ENCODE measurements around the gene EPB41L4A. TPM values are rescaled to one million over a fixed set of nuclear protein-coding genes. Genes with fewer than 3 reads are reported as not detected.

EPB41L4A gene
- total RNA-seq, 4 donors from 2014 or later, result 10.1 to 32.9 (median 11.6) TPM

- Histone ChIP-seq H3K9me3 (no peaks in the 10 kb centered on the region), H3K36me3 (no peaks in the 10 kb centered on the region), H3K27ac (no peak overlapping the region), H3K4me1 (no peaks in the 10 kb centered on the region), H3K4me3 (no peak overlapping the region), H3K27me3 (no peaks in the 10 kb centered on the region)
- no peak for DNase-seq
- intact Hi-C loops (cut with DNase I; ENCODE audit: low total_unique reads) (no loop called here), in situ Hi-C loops (cut with MboI; ENCODE audit: low pct_ligation_motif_present in 1 of 4, low pct_unique_long_range_greater_than_20kb in 1 of 4, low sequenced_read_pairs in 3 of 4) (no loop called here)
- 85 to 100% methylated on average over 4 to 5 of the region's 5 CpGs for WGBS, 2 donors (ENCODE audit: low coverage in 1 of 2)
- TF ChIP-seq POLR2A (IDR thresholded peaks at IDR 0.05) (no peak), EP300 (IDR thresholded peaks at IDR 0.05; ENCODE audit: low read depth) (no peak), POLR2AphosphoS5 (IDR thresholded peaks at IDR 0.05) (no peak), CTCF (IDR thresholded peaks at IDR 0.05) (no peak)
Observed at GRCh38 chr5:112254303-112254702, 164.8 kb downstream of the EPB41L4A start.

GRCh38 chr5:112253478-112254250 lies 165.4 kb downstream of the EPB41L4A start:
- TF ChIP-seq POLR2A (IDR thresholded peaks at IDR 0.05) (no peak), POLR2AphosphoS5 (IDR thresholded peaks at IDR 0.05) (no peak), EP300 (IDR thresholded peaks at IDR 0.05; ENCODE audit: low read depth) (no peak)
- DNase-seq, result no peak
- no peaks in the 10 kb centered on the region for H3K36me3 ChIP-seq
- H3K9me3 ChIP-seq, result no peaks in the 10 kb centered on the region
- H3K4me3 ChIP-seq, result no peak overlapping the region
- whole genome bisulfite sequencing, 2 donors (ENCODE audit: low coverage in 1 of 2), result 73 to 81% methylated on average over 8 to 9 of the region's 9 CpGs
- H3K4me1 ChIP-seq, result no peaks in the 10 kb centered on the region
- in situ Hi-C loops (cut with MboI; ENCODE audit: low pct_ligation_motif_present in 1 of 4, low pct_unique_long_range_greater_than_20kb in 1 of 4, low sequenced_read_pairs in 3 of 4) (no loop called here), intact Hi-C loops (cut with DNase I; ENCODE audit: low total_unique reads) (no loop called here)
- H3K27me3 ChIP-seq, result no peaks in the 10 kb centered on the region
- no peak overlapping the region for H3K27ac ChIP-seq

- 80 to 86% methylated on average over 1 to 2 of the region's 2 CpGs for WGBS, 2 donors (ENCODE audit: low coverage in 1 of 2)
- Histone ChIP-seq H3K27me3 (no peaks in the 10 kb centered on the region), H3K4me1 (no peaks in the 10 kb centered on the region), H3K4me3 (no peak overlapping the region), H3K27ac (no peak overlapping the region), H3K36me3 (no peaks in the 10 kb centered on the region), H3K9me3 (no peaks in the 10 kb centered on the region)
- intact Hi-C loops (cut with DNase I; ENCODE audit: low total_unique reads), result no loop called here
- in situ Hi-C loops (cut with MboI; ENCODE audit: low pct_ligation_motif_present in 1 of 4, low pct_unique_long_range_greater_than_20kb in 1 of 4, low sequenced_read_pairs in 3 of 4), result no loop called here
- no peak for DNase-seq
- TF ChIP-seq POLR2A (IDR thresholded peaks at IDR 0.05) (no peak), EP300 (IDR thresholded peaks at IDR 0.05; ENCODE audit: low read depth) (no peak), CTCF (IDR thresholded peaks at IDR 0.05) (no peak), POLR2AphosphoS5 (IDR thresholded peaks at IDR 0.05) (no peak)
Observed at GRCh38 chr5:112250551-112250950, 168.5 kb downstream of the EPB41L4A start.

GRCh38 chr5:112248623-112249022 lies 170.5 kb downstream of the EPB41L4A start:
- intact Hi-C loops (cut with DNase I; ENCODE audit: low total_unique reads) (no loop called here), in situ Hi-C loops (cut with MboI; ENCODE audit: low pct_ligation_motif_present in 1 of 4, low pct_unique_long_range_greater_than_20kb in 1 of 4, low sequenced_read_pairs in 3 of 4) (no loop called here)
- Histone ChIP-seq H3K36me3 (no peaks in the 10 kb centered on the region), H3K4me3 (no peak overlapping the region), H3K27me3 (no peaks in the 10 kb centered on the region), H3K27ac (no peak overlapping the region), H3K9me3 (no peaks in the 10 kb centered on the region), H3K4me1 (no peaks in the 10 kb centered on the region)
- 70 to 86% methylated on average over 2 of the region's 2 CpGs for WGBS, 2 donors (ENCODE audit: low coverage in 1 of 2)
- TF ChIP-seq POLR2A (IDR thresholded peaks at IDR 0.05) (no peak), POLR2AphosphoS5 (IDR thresholded peaks at IDR 0.05) (no peak), EP300 (IDR thresholded peaks at IDR 0.05; ENCODE audit: low read depth) (no peak), CTCF (IDR thresholded peaks at IDR 0.05) (no peak)
- DNase-seq, result no peak

- Histone ChIP-seq H3K4me3 (no peak overlapping the region), H3K4me1 (no peaks in the 10 kb centered on the region), H3K9me3 (no peaks in the 10 kb centered on the region), H3K27ac (no peak overlapping the region), H3K27me3 (no peaks in the 10 kb centered on the region), H3K36me3 (no peaks in the 10 kb centered on the region)
- DNase-seq, result no peak
- TF ChIP-seq POLR2A (IDR thresholded peaks at IDR 0.05) (no peak), CTCF (IDR thresholded peaks at IDR 0.05) (no peak), EP300 (IDR thresholded peaks at IDR 0.05; ENCODE audit: low read depth) (no peak), POLR2AphosphoS5 (IDR thresholded peaks at IDR 0.05) (no peak)
- in situ Hi-C loops (cut with MboI; ENCODE audit: low pct_ligation_motif_present in 1 of 4, low pct_unique_long_range_greater_than_20kb in 1 of 4, low sequenced_read_pairs in 3 of 4), result no loop called here
- intact Hi-C loops (cut with DNase I; ENCODE audit: low total_unique reads), result no loop called here
Observed at GRCh38 chr5:112247960-112248359, 171.1 kb downstream of the EPB41L4A start.

Measured in transverse colon (tissue), 4 donors.